ENCODE measurements around the gene SSBP2.

The SSBP2 gene

DNA sequence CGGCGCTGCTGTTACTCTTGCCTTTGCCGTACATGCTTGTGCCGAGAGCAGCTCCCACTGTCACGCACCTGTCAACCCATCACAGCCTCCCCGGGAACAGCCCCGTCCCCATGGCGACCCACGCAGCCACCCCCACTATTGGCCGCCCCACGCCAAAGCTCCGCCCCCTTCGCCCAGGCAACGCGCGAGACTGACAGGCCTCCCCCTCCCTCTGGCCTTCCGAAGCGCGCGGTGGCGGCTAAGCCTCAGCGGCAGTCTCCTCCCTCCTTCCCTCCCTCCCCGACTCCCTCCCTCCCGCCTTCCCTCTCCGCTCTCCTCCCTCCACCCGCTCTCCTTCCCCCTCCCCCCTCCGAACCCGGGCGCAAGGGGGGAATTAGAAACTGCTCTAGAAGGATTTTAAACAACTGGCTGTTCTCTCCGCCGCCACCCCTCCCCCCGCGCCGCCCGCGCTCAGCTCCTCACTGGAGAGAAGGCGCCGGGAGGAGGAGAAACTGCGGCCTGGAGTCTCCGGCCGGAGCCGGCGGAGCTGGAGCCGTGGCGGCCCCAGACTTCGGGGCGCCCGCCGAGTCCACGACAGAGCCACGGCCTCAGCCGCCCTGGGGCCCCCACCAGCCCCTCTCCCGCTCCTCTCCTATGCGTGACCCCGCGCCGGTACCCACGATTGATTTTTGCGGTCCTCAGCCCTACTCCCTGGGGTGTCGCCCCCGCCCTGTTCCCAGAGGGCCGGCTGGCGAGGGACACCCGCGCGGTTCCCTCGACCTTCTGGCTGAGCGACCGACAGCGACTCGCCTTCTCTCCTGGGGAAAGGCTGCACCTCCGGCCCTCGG is at the start of gene SSBP2:
Gene SSBP2 (minus strand): TSS at position 89 of the 827 bp plus-strand sequence. CDS start 55 bp downstream, at position 34.
- peak within 1 kb of the TSS; percentile 81 for H3K4me3 ChIP-seq (ENCODE audit: low read length)
- H3K4me1 ChIP-seq (ENCODE audit: insufficient read depth, low read length) = peaks cover 44% of the 10 kb centered on the region
- peaks cover 31% of the 10 kb centered on the region for H3K27me3 ChIP-seq (ENCODE audit: insufficient read depth, low read length)
- H3K9me3 ChIP-seq (ENCODE audit: insufficient read depth, low read depth, low read length) = no peaks in the 10 kb centered on the region
- no peak within 1 kb of the TSS for H3K27ac ChIP-seq (ENCODE audit: low read length)
- H3K9ac ChIP-seq (ENCODE audit: low read depth, low read length) = peak within 1 kb of the TSS; percentile 65; the same call in 1 of the 2 replicates
- no peaks in the 10 kb centered on the region for H3K36me3 ChIP-seq (ENCODE audit: insufficient read depth, low read depth, low read length)

DNA sequence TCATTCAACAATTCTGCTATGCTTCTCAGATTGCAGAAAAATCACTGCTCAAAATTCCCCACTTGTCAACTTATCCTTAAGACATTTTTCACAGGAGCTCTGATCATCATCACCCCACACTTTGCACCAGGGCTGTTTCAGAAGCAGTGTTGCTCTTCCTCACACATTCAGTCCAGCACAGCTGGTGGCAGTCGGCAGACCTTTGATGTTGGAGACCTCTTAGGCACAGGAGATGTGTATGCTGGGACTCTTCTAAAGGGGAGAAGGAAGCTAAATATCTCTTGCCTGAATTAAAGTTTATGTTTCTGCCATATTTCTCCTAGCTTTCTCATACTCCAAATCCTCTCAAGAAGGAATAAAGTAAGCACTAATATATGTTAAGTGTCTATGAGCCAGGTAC is 44.8 kb upstream of the SSBP2 start:
- H3K4me1 ChIP-seq (ENCODE audit: insufficient read depth, low read length) = peaks cover 5% of the 10 kb centered on the region
- no peaks in the 10 kb centered on the region for H3K9me3 ChIP-seq (ENCODE audit: insufficient read depth, low read depth, low read length)
- no peak overlapping the region for H3K9ac ChIP-seq (ENCODE audit: low read depth, low read length)
- H3K27ac ChIP-seq (ENCODE audit: low read length) = no peak overlapping the region
- no peaks in the 10 kb centered on the region for H3K27me3 ChIP-seq (ENCODE audit: insufficient read depth, low read length)
- no peaks in the 10 kb centered on the region for H3K36me3 ChIP-seq (ENCODE audit: insufficient read depth, low read depth, low read length)
- no peak overlapping the region for H3K4me3 ChIP-seq (ENCODE audit: low read length)

DNA sequence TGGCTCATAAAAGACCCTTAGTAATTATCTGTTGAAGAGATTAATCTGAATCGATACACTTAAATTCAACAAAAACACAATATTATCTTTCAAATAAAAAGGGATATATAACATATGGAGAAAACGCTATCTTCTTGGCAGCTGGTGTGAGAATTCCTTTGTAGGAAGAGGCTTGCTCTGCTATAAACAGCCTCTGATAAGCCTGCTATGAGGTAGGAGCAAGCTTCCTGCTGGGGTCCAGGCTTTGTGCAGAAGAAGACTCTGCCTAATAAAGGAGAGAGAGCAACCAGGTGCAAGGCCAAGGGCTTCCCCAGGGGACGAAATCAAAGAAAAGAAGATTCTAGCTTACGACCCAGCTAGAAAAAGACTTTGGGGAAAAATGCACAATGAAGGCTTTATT is 43.3 kb upstream of the SSBP2 start:
- no peaks in the 10 kb centered on the region for H3K27me3 ChIP-seq (ENCODE audit: insufficient read depth, low read length)
- peaks cover 5% of the 10 kb centered on the region for H3K4me1 ChIP-seq (ENCODE audit: insufficient read depth, low read length)
- H3K9me3 ChIP-seq (ENCODE audit: insufficient read depth, low read depth, low read length) = no peaks in the 10 kb centered on the region

DNA sequence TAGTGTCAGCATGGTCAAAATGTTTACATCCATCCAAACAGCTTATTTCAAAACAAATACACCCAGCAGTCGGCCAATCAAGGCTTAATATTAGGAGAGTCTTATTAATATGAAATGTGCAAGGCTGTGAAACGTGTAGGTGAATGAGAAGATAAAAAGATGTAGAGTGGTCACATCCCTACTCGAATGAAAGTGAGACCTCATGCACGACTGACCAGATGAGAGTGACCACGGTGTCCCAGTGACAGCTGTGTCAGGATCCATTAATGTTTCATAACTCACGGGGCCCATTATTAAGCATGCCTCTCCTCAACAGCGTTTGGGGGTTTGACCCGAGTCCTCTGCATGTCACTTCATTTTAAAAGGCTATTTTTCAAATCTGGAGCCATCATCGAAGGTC is 39.4 kb upstream of the SSBP2 start:
- H3K4me1 ChIP-seq (ENCODE audit: insufficient read depth, low read length) = peaks cover 13% of the 10 kb centered on the region
- no peaks in the 10 kb centered on the region for H3K36me3 ChIP-seq (ENCODE audit: insufficient read depth, low read depth, low read length)
- H3K27ac ChIP-seq (ENCODE audit: low read length) = no peak overlapping the region
- no peak overlapping the region for H3K4me3 ChIP-seq (ENCODE audit: low read length)
- H3K27me3 ChIP-seq (ENCODE audit: insufficient read depth, low read length) = no peaks in the 10 kb centered on the region
- H3K9me3 ChIP-seq (ENCODE audit: insufficient read depth, low read depth, low read length) = no peaks in the 10 kb centered on the region
- no peak overlapping the region for H3K9ac ChIP-seq (ENCODE audit: low read depth, low read length)

More for the DNA sequence above, 43.3 kb upstream of the SSBP2 start:
- no peaks in the 10 kb centered on the region for H3K36me3 ChIP-seq (ENCODE audit: insufficient read depth, low read depth, low read length)
- no peak overlapping the region for H3K27ac ChIP-seq (ENCODE audit: low read length)
- no peak overlapping the region for H3K9ac ChIP-seq (ENCODE audit: low read depth, low read length)
- H3K4me3 ChIP-seq (ENCODE audit: low read length) = no peak overlapping the region

DNA sequence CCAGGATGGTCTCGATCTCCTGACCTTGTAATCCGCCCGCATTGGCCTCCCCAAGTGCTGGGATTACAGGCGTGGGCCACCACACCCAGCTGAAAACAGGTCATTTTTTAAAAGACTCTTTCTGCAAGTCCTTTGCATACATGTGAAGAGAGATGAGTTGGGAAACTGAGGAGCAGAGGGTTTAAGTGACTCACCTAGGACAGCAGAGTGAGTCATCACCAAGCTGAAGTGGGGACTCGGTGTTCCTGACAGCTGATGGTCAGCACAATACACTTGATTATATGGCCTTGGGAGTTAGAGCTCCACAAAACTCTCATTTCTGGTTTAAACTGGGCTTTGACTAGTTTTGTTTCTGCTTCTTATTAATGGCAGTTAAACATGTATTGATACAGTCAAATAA is 38.1 kb upstream of the SSBP2 start:
- H3K36me3 ChIP-seq (ENCODE audit: insufficient read depth, low read depth, low read length) = no peaks in the 10 kb centered on the region
- no peak overlapping the region for H3K27ac ChIP-seq (ENCODE audit: low read length)
- peaks cover 13% of the 10 kb centered on the region for H3K4me1 ChIP-seq (ENCODE audit: insufficient read depth, low read length)

DNA sequence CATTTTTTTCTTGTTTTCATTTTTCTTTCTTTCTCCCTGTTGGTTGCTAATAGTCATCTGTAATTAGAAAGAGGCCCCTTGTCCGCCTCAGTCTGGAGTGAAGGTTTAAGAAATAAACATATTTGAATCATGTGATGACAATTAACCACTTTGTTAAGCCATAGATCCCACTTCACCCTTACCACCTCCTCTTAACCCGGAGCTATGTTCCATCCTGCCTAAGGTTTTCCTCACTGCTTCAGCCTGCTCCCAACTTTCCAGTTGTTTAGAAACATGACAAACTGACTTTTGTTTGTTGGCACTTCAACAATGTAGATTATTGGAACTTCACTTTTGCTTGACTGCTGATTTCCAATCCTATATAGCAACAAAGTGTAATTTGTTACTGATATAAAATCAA is 37.4 kb upstream of the SSBP2 start:
- Histone ChIP-seq H3K4me1 (ENCODE audit: insufficient read depth, low read length) (peaks cover 13% of the 10 kb centered on the region), H3K27ac (ENCODE audit: low read length) (peak overlapping the region; percentile 88), H3K4me3 (ENCODE audit: low read length) (peak overlapping the region; percentile 24; the same call in 1 of the 2 replicates)

More for the DNA sequence above, 38.1 kb upstream of the SSBP2 start:
- Histone ChIP-seq H3K9me3 (ENCODE audit: insufficient read depth, low read depth, low read length) (no peaks in the 10 kb centered on the region), H3K27me3 (ENCODE audit: insufficient read depth, low read length) (no peaks in the 10 kb centered on the region), H3K4me3 (ENCODE audit: low read length) (no peak overlapping the region), H3K9ac (ENCODE audit: low read depth, low read length) (no peak overlapping the region)

DNA sequence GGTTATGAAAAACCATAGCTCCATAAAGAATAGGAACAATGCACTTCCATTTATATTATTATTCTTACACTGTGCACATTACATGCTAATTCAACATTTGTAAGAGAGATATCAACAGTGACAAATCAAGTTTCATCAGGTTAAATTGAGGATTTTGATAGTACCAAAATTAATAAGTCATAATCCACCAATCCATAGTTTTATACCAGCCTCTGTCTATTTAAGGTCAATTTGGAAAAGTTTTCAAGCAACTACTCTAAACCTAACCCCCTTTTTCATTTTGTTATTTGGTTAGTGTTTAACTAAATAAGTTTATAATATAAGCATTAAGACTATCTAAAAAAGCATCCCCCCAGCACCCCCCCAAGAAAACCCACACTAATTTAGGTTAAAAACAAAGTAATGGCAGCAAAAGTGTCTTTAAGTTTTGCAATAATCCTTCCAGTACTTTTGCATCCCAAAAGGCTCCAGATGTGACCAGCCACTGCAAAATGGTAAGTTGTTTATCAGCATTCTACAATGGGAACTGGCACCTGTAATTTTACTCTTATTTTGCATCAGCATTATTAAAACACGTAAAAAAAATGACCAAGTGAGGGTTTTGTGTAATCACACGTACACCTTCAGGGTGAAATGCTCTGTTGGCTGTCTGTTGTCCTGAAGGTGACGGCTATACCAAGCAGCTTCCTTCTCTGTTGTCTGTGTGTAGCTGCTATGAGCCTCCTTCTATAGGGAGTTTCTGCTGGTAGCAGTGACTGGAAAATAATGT is 36.8 kb upstream of the SSBP2 start:
- no peaks in the 10 kb centered on the region for H3K36me3 ChIP-seq (ENCODE audit: insufficient read depth, low read depth, low read length)
- H3K9ac ChIP-seq (ENCODE audit: low read depth, low read length) = peak overlapping the region; percentile 55; the same call in 1 of the 2 replicates
- H3K4me3 ChIP-seq (ENCODE audit: low read length) = peak overlapping the region; percentile 24
- H3K27ac ChIP-seq (ENCODE audit: low read length) = peak overlapping the region; percentile 88
- H3K4me1 ChIP-seq (ENCODE audit: insufficient read depth, low read length) = peaks cover 13% of the 10 kb centered on the region
- H3K9me3 ChIP-seq (ENCODE audit: insufficient read depth, low read depth, low read length) = no peaks in the 10 kb centered on the region
- H3K27me3 ChIP-seq (ENCODE audit: insufficient read depth, low read length) = no peaks in the 10 kb centered on the region

More for the DNA sequence above, 37.4 kb upstream of the SSBP2 start:
- Histone ChIP-seq H3K36me3 (ENCODE audit: insufficient read depth, low read depth, low read length) (no peaks in the 10 kb centered on the region), H3K27me3 (ENCODE audit: insufficient read depth, low read length) (no peaks in the 10 kb centered on the region), H3K9me3 (ENCODE audit: insufficient read depth, low read depth, low read length) (no peaks in the 10 kb centered on the region), H3K9ac (ENCODE audit: low read depth, low read length) (peak overlapping the region; percentile 55; the same call in 1 of the 2 replicates)

DNA sequence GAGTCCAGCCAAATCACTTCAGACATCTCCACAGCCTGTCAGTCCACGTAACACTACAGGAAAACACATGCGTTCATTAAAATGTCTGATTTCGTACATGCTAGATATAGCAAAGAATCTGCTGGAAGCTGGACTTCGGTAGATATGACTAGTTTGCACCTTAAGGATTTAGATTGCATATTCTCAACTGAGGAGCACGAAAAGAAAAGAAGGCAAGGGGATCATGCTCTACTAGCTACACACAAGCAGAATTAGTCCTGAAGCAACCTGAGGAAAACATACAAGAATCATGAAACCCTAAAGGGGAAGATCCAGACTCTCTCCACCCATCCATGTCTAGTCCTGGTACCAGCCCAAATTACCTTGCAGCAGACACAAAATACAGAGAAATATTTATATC is 36.1 kb upstream of the SSBP2 start:
- Histone ChIP-seq H3K9ac (ENCODE audit: low read depth, low read length) (no peak overlapping the region; the same call in 1 of the 2 replicates), H3K36me3 (ENCODE audit: insufficient read depth, low read depth, low read length) (no peaks in the 10 kb centered on the region), H3K27me3 (ENCODE audit: insufficient read depth, low read length) (no peaks in the 10 kb centered on the region), H3K27ac (ENCODE audit: low read length) (peak overlapping the region; percentile 10), H3K4me3 (ENCODE audit: low read length) (peak overlapping the region; percentile 24; the same call in 1 of the 2 replicates), H3K4me1 (ENCODE audit: insufficient read depth, low read length) (peaks cover 13% of the 10 kb centered on the region), H3K9me3 (ENCODE audit: insufficient read depth, low read depth, low read length) (no peaks in the 10 kb centered on the region)

DNA sequence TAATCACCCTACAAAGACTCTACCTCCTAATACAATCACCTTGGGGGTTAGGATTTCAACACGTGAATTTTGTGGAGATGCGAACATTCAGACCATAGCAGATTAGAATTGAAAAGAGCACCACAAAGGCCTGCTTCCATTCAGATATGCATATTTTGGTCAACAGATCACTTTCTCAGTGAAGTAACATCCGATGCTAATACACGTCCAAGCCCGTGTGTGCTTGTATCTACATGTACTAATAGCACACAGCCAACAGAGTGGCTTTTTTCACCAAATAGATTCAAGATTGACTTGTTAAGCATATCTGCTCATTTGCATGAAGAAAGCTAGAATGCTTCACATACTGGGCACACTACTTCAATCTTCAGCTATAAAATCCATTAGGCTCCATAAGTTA is 35.6 kb upstream of the SSBP2 start:
- no peak overlapping the region for H3K27ac ChIP-seq (ENCODE audit: low read length)

DNA sequence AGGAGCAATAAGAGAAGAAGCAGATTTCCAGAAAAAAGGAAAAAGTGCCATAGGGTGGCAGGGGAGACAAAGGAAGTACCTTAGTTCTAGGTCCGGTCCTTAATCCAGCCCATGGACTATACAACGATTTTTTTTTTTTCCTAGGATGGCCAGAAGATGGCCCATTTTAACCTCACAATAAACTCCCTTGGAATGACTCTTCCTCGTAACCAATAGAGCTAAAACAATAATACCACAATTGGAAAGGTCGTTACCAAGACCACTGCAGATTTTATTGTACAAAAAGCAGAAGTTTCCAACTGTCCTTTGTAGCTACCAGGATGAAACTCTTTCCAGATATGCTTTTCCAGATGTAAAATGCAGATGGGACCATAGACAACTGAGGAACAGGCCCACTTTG is 34.4 kb upstream of the SSBP2 start:
- Histone ChIP-seq H3K4me1 (ENCODE audit: insufficient read depth, low read length) (peaks cover 13% of the 10 kb centered on the region), H3K9me3 (ENCODE audit: insufficient read depth, low read depth, low read length) (no peaks in the 10 kb centered on the region), H3K27ac (ENCODE audit: low read length) (no peak overlapping the region), H3K27me3 (ENCODE audit: insufficient read depth, low read length) (no peaks in the 10 kb centered on the region), H3K4me3 (ENCODE audit: low read length) (no peak overlapping the region), H3K9ac (ENCODE audit: low read depth, low read length) (no peak overlapping the region), H3K36me3 (ENCODE audit: insufficient read depth, low read depth, low read length) (no peaks in the 10 kb centered on the region)

More for the DNA sequence above, 35.6 kb upstream of the SSBP2 start:
- Histone ChIP-seq H3K4me1 (ENCODE audit: insufficient read depth, low read length) (peaks cover 13% of the 10 kb centered on the region), H3K36me3 (ENCODE audit: insufficient read depth, low read depth, low read length) (no peaks in the 10 kb centered on the region), H3K27me3 (ENCODE audit: insufficient read depth, low read length) (no peaks in the 10 kb centered on the region), H3K9ac (ENCODE audit: low read depth, low read length) (no peak overlapping the region), H3K4me3 (ENCODE audit: low read length) (no peak overlapping the region), H3K9me3 (ENCODE audit: insufficient read depth, low read depth, low read length) (no peaks in the 10 kb centered on the region)

DNA sequence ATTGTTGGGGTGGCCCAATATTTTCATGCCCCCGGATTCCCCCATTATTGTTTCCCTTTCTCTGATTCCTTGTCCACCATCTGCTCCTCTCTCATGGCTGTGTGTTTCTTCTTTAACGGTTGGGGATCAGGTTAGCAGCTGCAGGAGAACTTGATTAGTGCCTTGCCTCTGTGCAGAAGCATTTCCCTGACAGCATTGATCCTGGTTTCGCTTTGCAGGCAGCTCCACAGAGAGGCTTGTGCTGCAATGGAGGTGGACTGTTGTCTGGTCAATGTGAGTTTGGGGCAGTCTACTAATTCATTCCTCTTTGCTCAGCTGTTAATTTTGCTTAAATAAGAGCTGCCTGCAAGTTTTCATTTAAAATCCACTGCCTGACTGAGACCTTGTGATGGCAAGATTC is 32.5 kb upstream of the SSBP2 start:
- H3K27me3 ChIP-seq (ENCODE audit: insufficient read depth, low read length) = no peaks in the 10 kb centered on the region
- H3K4me3 ChIP-seq (ENCODE audit: low read length) = no peak overlapping the region
- no peak overlapping the region for H3K9ac ChIP-seq (ENCODE audit: low read depth, low read length)

More for the DNA sequence above, 32.5 kb upstream of the SSBP2 start:
- H3K36me3 ChIP-seq (ENCODE audit: insufficient read depth, low read depth, low read length) = no peaks in the 10 kb centered on the region
- H3K27ac ChIP-seq (ENCODE audit: low read length) = no peak overlapping the region
- H3K9me3 ChIP-seq (ENCODE audit: insufficient read depth, low read depth, low read length) = no peaks in the 10 kb centered on the region
- peaks cover 10% of the 10 kb centered on the region for H3K4me1 ChIP-seq (ENCODE audit: insufficient read depth, low read length)
